GM21737 (cell line): ENCODE results near the gene RPS19BP1.
A peak's percentile ranks its signal among the peaks of the same experiment; 100 is the strongest.
"Not testable (repeated sequence)": the region's sequence is repeated elsewhere in the genome, so short reads cannot be mapped to it uniquely, and the experiment has no call there.

Experiments used
- ATAC-seq: cut with Tn5 transposase; IDR thresholded peaks from one replicate; pipeline ENCODE4 v1.9.1; 2021; ENCODE audit warnings: mild to moderate bottlenecking, moderate library complexity; ENCODE audit not compliant: unreplicated experiment

Gene RPS19BP1

GRCh38 chr22:39528681-39529486 is 3.7 kb downstream of the RPS19BP1 start:
- no peak for ATAC-seq

- no peak for ATAC-seq
Observed at GRCh38 chr22:39528080-39528661, 4.4 kb downstream of the RPS19BP1 start.

GRCh38 chr22:39527481-39527961 is 5.0 kb downstream of the RPS19BP1 start:
- ATAC-seq = no peak

- no peak for ATAC-seq
Observed at GRCh38 chr22:39526736-39527171, 5.8 kb downstream of the RPS19BP1 start.

- no peak for ATAC-seq
Observed at GRCh38 chr22:39525658-39525975, 6.9 kb downstream of the RPS19BP1 start.

GRCh38 chr22:39524753-39525657 is 7.5 kb downstream of the RPS19BP1 start:
- ATAC-seq = no peak

- no peak for ATAC-seq
Observed at GRCh38 chr22:39524089-39524752, 8.3 kb downstream of the RPS19BP1 start.

- ATAC-seq = no peak
Observed at GRCh38 chr22:39522567-39523300, 9.8 kb downstream of the RPS19BP1 start.

- not testable (repeated sequence) for ATAC-seq
Observed at GRCh38 chr22:39522091-39522490, 10.5 kb downstream of the RPS19BP1 start.

- not testable (repeated sequence) for ATAC-seq
Observed at GRCh38 chr22:39521106-39521885, 11.3 kb downstream of the RPS19BP1 start.

GRCh38 chr22:39520226-39521105 is 12.1 kb downstream of the RPS19BP1 start, which contains the start of gene ATF4:
Gene ATF4, plus strand, starts transcription at chr22:39520562. Its CDS starts 884 bp downstream, at chr22:39521446.
- peak; percentile 37 for ATAC-seq

- ATAC-seq = peak; percentile 71
Observed at GRCh38 chr22:39519681-39520225, 12.8 kb downstream of the RPS19BP1 start.

GRCh38 chr22:39518996-39519680 is 13.4 kb downstream of the RPS19BP1 start:
- ATAC-seq = no peak

- no peak for ATAC-seq
Observed at GRCh38 chr22:39518144-39518786, 14.3 kb downstream of the RPS19BP1 start.

GRCh38 chr22:39517470-39517869 is 15.1 kb downstream of the RPS19BP1 start:
- ATAC-seq = no peak

GRCh38 chr22:39515266-39516050 is 17.1 kb downstream of the RPS19BP1 start:
- no peak for ATAC-seq
